OCI-M1 (cell line): Measurements from ENCODE around the gene INPP5D.
"Not testable (repeated sequence)": the region's sequence is repeated elsewhere in the genome, so short reads cannot be mapped to it uniquely, and the experiment has no call there.

Experiments used
- DNase-seq: peaks from one replicate; lab custom pipeline; 2025; lab: John Stamatoyannopoulos, UW

The INPP5D gene

GRCh38 chr2:233094614-233095013 lies 34.5 kb downstream of the INPP5D start:
- DNase-seq: no peak

DNA sequence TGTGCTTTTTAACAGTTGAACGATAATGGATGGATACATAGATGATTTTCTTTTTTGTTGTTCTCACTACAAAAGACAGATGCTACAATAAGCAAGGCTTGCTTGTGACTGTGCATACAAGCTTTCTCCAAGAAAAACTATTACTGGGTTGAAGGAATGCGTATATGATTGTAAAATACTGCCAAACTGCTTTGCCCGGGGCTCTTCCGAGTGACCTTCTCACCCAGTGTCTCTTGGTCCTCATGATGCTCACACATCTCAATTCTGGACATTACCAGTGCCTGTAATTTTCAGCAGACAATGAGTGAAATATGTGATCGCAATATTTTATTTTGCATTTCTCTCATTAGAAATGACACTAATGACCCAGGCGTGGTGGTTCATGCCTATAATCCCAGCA lies 35.9 kb downstream of the INPP5D start:
- DNase-seq: no peak

GRCh38 chr2:233098618-233099017 lies 38.5 kb downstream of the INPP5D start:
- no peak for DNase-seq

GRCh38 chr2:233099820-233100191 lies 39.7 kb downstream of the INPP5D start:
- DNase-seq: not testable (repeated sequence)

DNA sequence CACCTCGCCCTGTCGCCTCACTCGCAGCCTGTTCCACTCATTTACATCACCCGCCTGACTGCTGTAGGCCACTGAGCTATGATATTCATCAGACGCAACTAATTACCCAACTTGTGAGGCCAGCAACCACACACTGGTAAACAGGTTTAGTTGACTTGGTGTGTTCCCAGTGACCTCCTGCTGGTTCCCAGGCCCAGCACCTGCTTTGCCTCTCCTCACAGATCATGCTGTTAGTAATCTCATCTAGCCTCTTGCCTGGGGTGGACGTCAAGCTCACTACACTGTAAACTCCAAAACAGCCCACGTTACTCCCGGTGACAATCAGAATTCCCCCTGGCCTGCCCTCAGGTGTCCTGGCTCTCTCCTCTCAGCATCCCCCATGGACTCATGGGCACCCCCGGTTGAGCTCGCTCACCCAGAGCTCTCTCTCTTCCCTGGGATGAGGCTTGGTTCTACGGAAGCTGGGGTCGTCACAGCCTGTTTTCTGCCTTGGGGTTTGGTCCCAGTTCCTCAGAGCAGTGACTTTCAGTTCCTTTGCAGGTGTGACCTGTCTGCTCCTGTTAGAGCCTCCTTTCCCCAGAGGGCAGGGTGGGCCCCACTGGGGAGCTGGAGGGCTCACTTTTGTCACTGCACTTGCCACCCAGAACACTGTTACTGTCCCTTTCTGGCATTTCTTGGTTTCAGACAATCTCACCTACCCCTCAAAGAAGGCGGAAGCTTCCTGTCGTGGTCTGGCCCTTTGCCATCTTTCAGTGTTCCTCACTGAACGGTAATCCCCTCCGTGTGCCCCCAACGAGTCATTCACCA lies 40.3 kb downstream of the INPP5D start:
- DNase-seq: peak; percentile 19

DNA sequence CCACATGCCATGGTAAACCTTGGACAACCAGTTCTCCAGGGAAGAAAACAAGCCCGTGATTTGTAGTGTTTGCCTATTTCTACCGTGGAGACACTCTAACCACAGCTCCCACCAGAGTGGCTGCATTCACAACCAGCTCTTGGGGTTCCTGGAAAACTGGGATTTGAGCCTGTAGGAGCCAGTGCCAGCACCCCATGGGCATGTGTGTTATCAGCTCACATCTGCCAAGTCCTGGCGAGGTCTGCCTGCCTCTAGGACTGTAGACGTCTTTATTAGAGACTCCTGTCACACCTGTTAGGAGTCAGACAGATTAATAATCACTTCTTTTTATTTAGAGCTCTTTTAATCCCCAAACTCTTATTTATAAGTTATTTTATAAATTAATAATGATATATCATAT lies 41.0 kb downstream of the INPP5D start:
- no peak for DNase-seq

GRCh38 chr2:233101816-233102215 lies 41.7 kb downstream of the INPP5D start:
- no peak for DNase-seq

DNA sequence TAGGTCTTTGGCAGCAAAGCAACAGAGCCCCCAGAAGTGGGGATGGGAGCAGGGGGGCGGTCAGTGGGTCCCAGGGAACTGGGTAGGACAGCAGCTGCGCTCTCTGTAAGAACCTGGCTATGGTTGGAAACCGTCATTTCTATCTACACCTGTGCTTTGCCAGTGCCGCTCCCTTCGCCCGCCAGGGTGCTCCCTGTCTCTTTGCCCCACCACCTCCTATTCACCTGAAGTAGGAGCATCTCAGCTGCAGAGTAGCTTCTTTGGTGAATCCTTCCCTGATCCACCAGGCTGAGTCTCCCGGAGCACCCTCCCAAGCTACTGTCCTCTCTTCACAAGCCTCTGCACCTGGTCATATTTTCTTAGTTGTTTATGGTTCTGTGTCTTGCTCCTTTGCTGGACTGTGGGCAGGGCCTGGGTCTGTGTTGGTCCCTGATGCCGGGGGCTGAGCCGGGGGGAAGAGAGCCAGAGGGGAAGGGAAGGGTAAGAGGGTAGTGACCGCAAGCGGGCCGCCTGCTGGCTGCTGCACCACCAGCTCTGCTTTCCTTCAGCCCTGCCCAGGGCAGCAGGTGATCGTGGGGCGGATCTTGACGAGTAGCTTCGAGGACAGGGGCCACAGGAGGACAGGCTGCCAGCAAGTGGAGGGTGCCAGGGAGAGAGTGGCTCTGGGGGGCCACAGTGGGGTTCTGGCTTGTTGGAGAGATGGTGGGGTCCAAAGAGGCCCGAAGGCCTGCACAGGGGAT lies 45.2 kb downstream of the INPP5D start:
- no peak for DNase-seq

DNA sequence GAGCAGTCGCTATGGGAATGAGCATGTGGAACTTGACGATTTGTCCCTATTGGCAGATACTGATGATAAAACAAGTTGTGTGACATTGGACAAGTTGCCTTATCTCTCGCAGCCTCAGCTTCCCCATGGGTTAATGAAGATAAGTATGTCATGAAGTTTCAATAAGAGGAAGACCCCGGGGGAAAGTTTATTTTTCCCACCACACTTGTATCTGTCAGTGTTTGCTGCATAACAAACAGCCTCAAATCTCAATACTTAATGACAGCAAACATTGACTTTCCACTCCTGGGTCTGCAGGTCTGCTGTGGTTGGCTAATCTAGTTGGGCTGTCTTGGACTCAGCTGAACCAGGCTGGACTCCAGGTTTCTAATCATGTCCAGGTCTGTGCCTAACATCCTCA lies 45.8 kb downstream of the INPP5D start:
- DNase-seq: no peak

DNA sequence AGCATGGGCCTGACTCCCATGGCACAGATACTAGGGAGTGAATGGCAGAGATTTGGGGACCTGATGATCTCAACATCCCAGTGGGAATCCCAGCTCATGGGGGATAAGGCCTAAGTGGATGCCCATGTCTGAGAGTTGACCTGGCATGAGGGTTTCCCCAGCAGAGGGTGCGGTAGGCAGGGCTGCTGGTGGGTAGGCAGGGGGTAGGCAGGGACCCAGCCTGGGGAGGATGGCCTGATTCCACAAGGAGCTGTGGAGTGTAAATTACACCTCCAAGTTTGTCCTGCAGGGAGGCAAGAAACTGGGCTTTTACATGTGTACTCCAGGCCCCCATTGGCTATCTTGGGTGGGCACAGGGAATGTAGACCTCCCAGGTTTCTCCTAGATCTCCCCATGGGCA lies 46.9 kb downstream of the INPP5D start:
- no peak for DNase-seq

DNA sequence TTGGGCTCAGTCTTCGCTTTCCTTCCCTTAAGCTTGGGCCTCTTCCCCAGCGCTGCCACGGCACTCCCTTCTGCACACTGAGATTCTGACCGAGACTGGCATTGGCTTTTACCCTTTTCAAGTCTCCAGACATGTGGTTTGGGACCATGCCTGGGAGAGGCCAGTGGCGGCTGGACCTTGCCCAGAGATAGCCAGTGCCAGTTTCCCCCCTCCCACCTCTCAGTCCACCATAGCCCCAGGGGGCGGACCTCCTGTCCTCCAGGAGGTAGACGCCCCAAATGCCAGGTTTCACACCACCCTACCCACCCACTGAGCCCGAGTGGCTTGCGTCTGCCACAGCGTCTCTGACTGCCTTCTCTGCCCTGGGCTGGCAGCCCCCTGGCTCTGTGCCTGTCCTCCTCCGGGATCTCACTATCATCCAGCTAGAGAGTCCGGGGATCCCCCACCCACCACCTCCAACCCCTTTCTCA lies 47.7 kb downstream of the INPP5D start:
- DNase-seq: no peak

DNA sequence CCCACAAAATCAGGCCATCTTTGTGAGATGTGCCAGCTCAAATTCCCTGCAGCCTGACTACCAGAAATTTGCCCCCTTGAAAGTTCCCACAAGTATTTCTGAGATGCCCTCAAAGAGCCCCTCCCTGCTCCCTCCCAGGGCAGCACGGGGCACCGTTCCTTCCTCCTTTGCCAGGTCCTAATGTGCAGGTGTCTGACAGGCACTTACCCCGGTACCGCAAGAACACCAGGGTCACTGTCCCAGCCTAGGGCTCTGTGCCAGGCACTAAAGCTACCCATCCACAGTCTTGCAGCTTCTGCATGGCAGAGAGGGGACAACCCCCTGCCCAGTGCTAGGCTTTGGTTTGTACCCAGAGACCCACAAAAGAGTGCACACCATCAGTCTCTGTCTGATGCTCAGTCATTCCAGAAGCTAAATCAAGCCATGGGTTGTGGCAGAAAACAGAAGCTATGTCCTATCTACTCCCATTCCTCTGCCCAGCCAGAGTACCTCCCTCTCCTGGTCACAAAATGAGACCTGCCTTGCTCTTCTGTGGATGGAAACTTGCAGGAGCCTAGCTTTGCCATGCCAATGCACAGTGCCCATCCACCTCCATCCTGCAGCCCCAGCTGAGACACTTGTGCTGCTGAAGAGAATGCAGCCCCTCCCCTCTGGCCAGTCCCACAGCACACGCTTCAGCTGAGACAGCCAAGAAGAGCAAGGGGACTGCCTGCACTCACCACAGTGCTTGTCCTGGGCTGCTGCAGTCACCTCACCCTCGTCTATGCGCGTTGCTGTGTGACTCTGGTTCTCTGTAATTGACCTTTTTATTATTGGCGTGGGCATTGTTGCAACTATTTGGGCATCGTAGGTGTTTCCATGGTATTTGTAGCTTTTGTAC lies 48.7 kb downstream of the INPP5D start:
- no peak for DNase-seq

DNA sequence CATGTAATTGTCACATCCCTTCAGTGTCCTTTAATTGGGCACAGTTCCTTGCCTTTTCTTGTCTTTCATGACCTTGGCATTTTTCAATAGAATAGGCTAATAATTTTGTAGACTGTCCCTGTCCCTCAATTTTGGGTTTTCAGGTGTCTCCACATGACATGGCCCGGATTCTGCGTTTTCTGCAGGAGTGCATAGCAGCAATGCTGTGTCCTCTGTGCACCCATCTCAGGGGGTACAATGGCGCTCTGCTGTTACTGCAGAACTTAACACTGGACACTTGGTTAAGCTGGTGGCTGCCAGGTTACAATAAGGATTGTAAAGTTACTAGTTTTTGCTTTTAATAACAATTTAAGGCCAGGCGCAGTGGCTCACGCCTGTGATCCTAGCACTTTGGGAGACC lies 51.3 kb downstream of the INPP5D start:
- DNase-seq: no peak

- no peak for DNase-seq
These were observed 52.2 kb downstream of the INPP5D start for GRCh38 chr2:233112329-233112728.

DNA sequence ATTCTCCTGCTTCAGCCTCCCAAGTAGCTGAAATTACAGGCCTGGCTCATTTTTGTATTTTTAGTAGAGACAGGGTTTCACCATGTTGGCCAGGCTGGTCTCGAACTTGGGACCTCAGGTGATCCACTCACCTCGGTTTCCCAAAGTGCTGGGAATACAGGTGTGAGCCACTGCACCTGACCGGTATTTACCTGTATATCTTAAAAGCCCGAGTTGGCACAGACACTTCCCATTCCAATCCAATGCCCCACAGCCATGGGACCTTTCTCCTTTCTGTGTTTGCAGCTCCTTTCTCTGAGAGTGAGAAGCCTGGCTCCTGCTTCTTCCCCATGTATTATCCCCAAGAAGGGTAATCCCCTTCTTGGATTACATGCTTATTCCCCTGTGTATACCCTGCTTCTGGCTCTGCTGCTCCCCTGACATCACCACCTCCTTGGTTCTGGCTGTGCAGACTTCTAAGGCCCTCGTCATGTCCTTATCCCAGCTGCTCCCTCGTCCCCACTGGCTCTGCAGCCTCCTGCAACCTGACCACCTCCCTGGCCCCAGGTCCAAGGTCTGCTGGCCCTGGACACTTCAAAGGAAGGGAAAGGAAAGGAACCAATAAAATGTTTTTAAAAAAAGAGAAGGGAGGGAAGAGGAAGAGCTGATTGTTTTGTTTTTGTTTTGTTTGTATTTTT lies 52.8 kb downstream of the INPP5D start:
- DNase-seq: no peak

DNA sequence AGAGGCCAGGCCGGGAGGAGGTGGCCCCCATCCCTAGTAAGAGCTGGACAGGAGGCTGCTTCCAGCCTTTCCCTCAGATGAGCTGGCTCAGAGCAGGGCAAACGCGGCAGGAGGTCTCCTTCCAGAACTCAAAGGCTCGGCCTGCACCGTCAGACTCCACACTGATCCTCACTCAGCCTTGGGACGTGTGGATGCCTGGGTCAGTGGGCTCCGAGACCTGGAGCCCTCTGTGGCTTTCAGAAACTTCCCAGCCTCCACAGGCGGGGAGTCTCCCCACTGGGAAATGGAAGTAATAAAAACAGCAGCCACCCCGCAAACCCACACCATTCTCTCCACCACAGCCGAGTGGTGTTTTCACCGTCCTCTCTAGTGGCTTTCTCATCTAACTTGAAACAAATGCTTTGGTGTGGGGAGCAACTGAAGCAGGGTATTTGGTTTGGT lies 54.3 kb downstream of the INPP5D start:
- DNase-seq: no peak

GRCh38 chr2:233115121-233115520 lies 55.0 kb downstream of the INPP5D start:
- no peak for DNase-seq

- DNase-seq: no peak
These were observed 55.6 kb downstream of the INPP5D start for GRCh38 chr2:233115741-233116140.

- DNase-seq: no peak
These were observed 56.8 kb downstream of the INPP5D start for GRCh38 chr2:233116946-233117345.

DNA sequence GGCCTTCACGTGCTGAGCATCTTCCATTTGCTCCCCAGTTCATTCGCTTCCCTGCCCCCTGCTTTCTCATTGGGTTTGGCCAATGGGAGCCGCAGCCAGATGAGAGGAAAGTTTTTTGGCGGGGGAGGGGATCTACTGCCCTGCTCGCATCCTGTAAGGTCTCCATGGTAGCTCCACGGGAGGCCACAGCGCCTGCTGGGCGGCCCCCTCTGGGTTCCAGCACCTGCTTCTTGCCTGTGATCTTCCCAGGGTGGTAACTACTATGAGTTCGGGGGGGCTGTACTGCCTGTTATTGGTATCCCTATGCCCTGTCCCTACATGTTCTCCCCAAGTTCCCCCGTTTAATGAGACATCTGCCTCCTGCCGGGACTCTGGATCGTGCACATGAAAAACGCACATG lies 57.2 kb downstream of the INPP5D start:
- no peak for DNase-seq

- DNase-seq: no peak
These were observed 57.9 kb downstream of the INPP5D start for GRCh38 chr2:233117811-233118647.
